Dedifferentiated amniotic fluid mesenchymal stem cell (primary cell): Measurements from ENCODE around the gene HMGN5.

Experiments
- DNase-seq: peaks from one replicate; pipeline ENCODE4 v3.0.0-alpha.2; 2016; ENCODE audit errors: extremely low spot score

HMGN5 gene

GRCh38 chrX:81120258-81120935, 81.3 kb downstream of the HMGN5 start:
- DNase-seq: no peak

- no peak for DNase-seq
Observed at GRCh38 chrX:81114757-81115156, 87.0 kb downstream of the HMGN5 start.

DNA sequence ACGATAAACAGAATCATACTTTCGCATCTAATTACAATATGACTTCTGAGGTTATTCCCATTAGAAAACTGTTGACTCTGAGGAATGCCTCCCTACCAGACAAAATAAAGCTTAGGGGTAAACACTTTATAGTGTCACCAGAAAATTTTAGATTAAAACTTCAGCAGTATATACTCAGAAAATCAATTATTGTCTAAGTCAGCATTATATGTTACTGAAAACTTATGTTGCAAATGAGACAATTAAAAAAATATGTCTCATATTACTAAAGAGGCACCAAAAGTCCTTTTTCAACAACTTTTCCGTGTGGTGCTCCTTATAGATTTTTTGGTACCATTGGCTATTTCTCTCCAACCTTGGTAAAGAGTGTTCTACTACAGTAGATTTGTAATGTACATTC, 91.4 kb downstream of the HMGN5 start:
- no peak for DNase-seq

GRCh38 chrX:81082649-81083048, 119.1 kb downstream of the HMGN5 start:
- peak; percentile 1 for DNase-seq
